ENCODE data around the gene GRHL1. TPM values are rescaled to one million over a fixed set of nuclear protein-coding genes. Genes with fewer than 3 reads are reported as not detected.

Gene GRHL1
- total and polyA plus RNA-seq, 2 of the 4 experiments (the other 2 are of a cell fraction) = 0.18 to 0.21 TPM

DNA sequence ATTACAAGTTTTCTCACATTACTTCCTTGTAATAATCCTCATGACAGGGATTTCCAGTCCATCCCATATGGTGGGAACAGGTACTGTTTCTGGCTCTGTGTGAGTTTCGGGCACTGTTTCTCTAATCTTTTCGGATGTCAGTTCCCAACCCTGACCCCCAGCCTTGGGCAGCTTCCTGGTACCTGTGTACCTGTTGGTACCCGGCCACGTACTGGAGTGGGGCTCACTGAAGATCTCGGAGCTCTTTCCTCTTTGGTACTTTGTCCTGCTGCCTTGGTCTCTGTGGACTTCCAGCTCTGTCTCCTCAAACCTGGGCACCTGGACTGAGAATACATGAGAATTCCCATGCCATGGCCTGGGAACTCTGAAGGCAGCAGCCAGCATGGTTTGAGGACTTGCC lies 36.8 kb downstream of the GRHL1 start:
- Histone ChIP-seq H3K27ac (ENCODE audit: insufficient read depth, low read length) (no peak overlapping the region), H3K36me3 (ENCODE audit: control insufficient read depth, insufficient read depth, low read length) (no peaks in the 10 kb centered on the region), H4K20me1 (ENCODE audit: insufficient read depth, low read length) (no peaks in the 10 kb centered on the region), H2AFZ (replicated peaks; ENCODE audit: low read length, poor library complexity) (no peak overlapping the region), H3K14ac (replicated peaks; ENCODE audit: low read depth, low read length) (no peak overlapping the region), H4K8ac (ENCODE audit: low read depth in 2 of 2, low read length in 2 of 2) (no peak overlapping the region), H3K4me1 (ENCODE audit: control insufficient read depth, insufficient read depth, low read length) (peaks cover 9% of the 10 kb centered on the region), H4K91ac (ENCODE audit: insufficient read depth, low read depth, low read length) (no peak overlapping the region), H3K4me3 (ENCODE audit: insufficient read depth, low read depth, low read length) (no peak overlapping the region), H3K18ac (ENCODE audit: low read depth, low read length) (no peak overlapping the region), H2BK15ac (ENCODE audit: low read depth, low read length) (no peak overlapping the region), H3K4ac (ENCODE audit: low read depth, low read length) (no peak overlapping the region), H3K27me3 (ENCODE audit: control insufficient read depth, insufficient read depth, low read length) (no peaks in the 10 kb centered on the region), H2AK9ac (replicated peaks; ENCODE audit: low read depth, low read length, poor library complexity) (no peak overlapping the region), H3K4me2 (ENCODE audit: low read depth, low read length) (no peak overlapping the region), H3K23ac (ENCODE audit: low read depth, low read length) (no peak overlapping the region), H3K9me1 (ENCODE audit: insufficient read depth, low read length) (peaks cover 3% of the 10 kb centered on the region), H2AK5ac (ENCODE audit: low read depth, low read length) (no peak overlapping the region), H3K56ac (ENCODE audit: extremely low read depth, insufficient read depth, low read length) (no peak overlapping the region), H4K5ac (ENCODE audit: low read depth, low read length) (no peak overlapping the region), H2BK20ac (ENCODE audit: low read depth, low read length) (no peak overlapping the region), H3K79me1 (ENCODE audit: low read depth in 1 of 2, low read length in 2 of 2) (no peaks in the 10 kb centered on the region), H2BK5ac (ENCODE audit: low read depth, low read length, poor library complexity, severe bottlenecking) (no peak overlapping the region), H2BK120ac (ENCODE audit: low read depth, low read length) (no peak overlapping the region), H3K9ac (ENCODE audit: low read depth, low read length) (no peak overlapping the region), H3K9me3 (ENCODE audit: control insufficient read depth, insufficient read depth, low read length) (no peaks in the 10 kb centered on the region)
- ChIA-PET CTCF (interaction anchor here (0.6 kb wide), 1 partner anchor 423 kb away, joined by 3 read pairs; no protein-coding TSS in a partner anchor), POLR2A (ENCODE audit: unreplicated experiment) (no interaction called here)
- in situ Hi-C loops (cut with MboI; ENCODE audit: low sequenced_read_pairs) (no loop called here), dilution Hi-C loops (cut with HindIII; ENCODE audit: low sequenced_read_pairs, unreplicated experiment) (no loop called here), intact Hi-C loops (cut with micrococcal nuclease) (no loop called here)
- DNase-seq (no peak), ATAC-seq (ENCODE audit: low read depth) (no peak)
- TF ChIP-seq CEBPB (IDR thresholded peaks at IDR 0.05; ENCODE audit: low read depth, low read length) (no peak), RCOR1 (IDR thresholded peaks at IDR 0.05; ENCODE audit: insufficient replicate concordance, low read length) (no peak), BHLHE40 (IDR thresholded peaks at IDR 0.05; ENCODE audit: low read depth, low read length) (no peak), MXI1 (IDR thresholded peaks at IDR 0.05; ENCODE audit: borderline replicate concordance, low read depth, low read length) (no peak), MAFK (IDR thresholded peaks at IDR 0.05; ENCODE audit: low read depth, low read length) (no peak), RFX5 (IDR thresholded peaks at IDR 0.05; ENCODE audit: low read depth, low read length) (no peak), NFE2L2 (IDR thresholded peaks at IDR 0.05; ENCODE audit: low read depth, low read length) (no peak), SMC3 (IDR thresholded peaks at IDR 0.05; ENCODE audit: low read depth, low read length) (no peak), CHD1 (IDR thresholded peaks at IDR 0.05; ENCODE audit: low read depth, low read length) (no peak), POLR2A (IDR thresholded peaks at IDR 0.05; ENCODE audit: low read depth, low read length) (no peak), MAZ (IDR thresholded peaks at IDR 0.05; ENCODE audit: borderline replicate concordance, low read depth, low read length) (no peak), FOS (IDR thresholded peaks at IDR 0.05; ENCODE audit: low read depth, low read length) (no peak)
- TF ChIP-seq, protein P1, sequence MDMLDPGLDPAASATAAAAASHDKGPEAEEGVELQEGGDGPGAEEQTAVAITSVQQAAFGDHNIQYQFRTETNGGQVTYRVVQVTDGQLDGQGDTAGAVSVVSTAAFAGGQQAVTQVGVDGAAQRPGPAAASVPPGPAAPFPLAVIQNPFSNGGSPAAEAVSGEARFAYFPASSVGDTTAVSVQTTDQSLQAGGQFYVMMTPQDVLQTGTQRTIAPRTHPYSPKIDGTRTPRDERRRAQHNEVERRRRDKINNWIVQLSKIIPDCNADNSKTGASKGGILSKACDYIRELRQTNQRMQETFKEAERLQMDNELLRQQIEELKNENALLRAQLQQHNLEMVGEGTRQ (IDR thresholded peaks at IDR 0.05; ENCODE audit: low read depth, low read length) = no peak
- TF ChIP-seq, protein P2, sequence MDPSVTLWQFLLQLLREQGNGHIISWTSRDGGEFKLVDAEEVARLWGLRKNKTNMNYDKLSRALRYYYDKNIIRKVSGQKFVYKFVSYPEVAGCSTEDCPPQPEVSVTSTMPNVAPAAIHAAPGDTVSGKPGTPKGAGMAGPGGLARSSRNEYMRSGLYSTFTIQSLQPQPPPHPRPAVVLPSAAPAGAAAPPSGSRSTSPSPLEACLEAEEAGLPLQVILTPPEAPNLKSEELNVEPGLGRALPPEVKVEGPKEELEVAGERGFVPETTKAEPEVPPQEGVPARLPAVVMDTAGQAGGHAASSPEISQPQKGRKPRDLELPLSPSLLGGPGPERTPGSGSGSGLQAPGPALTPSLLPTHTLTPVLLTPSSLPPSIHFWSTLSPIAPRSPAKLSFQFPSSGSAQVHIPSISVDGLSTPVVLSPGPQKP (IDR thresholded peaks at IDR 0.05; ENCODE audit: borderline replicate concordance, low read depth, low read length) = no peak
- TF ChIP-seq, protein P3, sequence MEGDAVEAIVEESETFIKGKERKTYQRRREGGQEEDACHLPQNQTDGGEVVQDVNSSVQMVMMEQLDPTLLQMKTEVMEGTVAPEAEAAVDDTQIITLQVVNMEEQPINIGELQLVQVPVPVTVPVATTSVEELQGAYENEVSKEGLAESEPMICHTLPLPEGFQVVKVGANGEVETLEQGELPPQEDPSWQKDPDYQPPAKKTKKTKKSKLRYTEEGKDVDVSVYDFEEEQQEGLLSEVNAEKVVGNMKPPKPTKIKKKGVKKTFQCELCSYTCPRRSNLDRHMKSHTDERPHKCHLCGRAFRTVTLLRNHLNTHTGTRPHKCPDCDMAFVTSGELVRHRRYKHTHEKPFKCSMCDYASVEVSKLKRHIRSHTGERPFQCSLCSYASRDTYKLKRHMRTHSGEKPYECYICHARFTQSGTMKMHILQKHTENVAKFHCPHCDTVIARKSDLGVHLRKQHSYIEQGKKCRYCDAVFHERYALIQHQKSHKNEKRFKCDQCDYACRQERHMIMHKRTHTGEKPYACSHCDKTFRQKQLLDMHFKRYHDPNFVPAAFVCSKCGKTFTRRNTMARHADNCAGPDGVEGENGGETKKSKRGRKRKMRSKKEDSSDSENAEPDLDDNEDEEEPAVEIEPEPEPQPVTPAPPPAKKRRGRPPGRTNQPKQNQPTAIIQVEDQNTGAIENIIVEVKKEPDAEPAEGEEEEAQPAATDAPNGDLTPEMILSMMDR (conservative IDR thresholded peaks at IDR 0.05; ENCODE audit: low read depth, low read length) = no peak
- WGBS, 2 experiments (ENCODE audit: extremely low coverage in 2 of 2, insufficient read length in 1 of 2) = 100% methylated on average over 3 of the region's 5 CpGs; no CpG with 5 or more reads in 1 of the 2 experiments
- BruUV-seq (replicated peaks) = no TSS peak

All from IMR-90 (cell line).